GM12872 (cell line): ENCODE data around the gene MRPL43.

Experiments
- CTCF ChIP-seq: IDR thresholded peaks from 3 replicates; pipeline ENCODE4 v1.5.1; 2011; ENCODE audit warnings: low read depth, mild to moderate bottlenecking, low read length, moderate library complexity; ENCODE audit not compliant: insufficient read depth

MRPL43 gene

GRCh38 chr10:100978121-100978900 is 9.0 kb downstream of the MRPL43 start:
- no peak for TF ChIP-seq CTCF

GRCh38 chr10:100977436-100977835 is 9.9 kb downstream of the MRPL43 start:
- TF ChIP-seq CTCF, result no peak

- TF ChIP-seq CTCF, result no peak
These were observed 10.4 kb downstream of the MRPL43 start for GRCh38 chr10:100976906-100977305.

- TF ChIP-seq CTCF, result no peak
These were observed 14.3 kb downstream of the MRPL43 start for GRCh38 chr10:100972904-100973535.

GRCh38 chr10:100972115-100972903 is 15.0 kb downstream of the MRPL43 start:
- no peak for TF ChIP-seq CTCF

GRCh38 chr10:100970914-100971811 is 16.1 kb downstream of the MRPL43 start:
- no peak for TF ChIP-seq CTCF
